Omental fat pad (tissue), 4 donors: ENCODE data around the gene CDK5RAP3. TPM values are rescaled to one million over a fixed set of nuclear protein-coding genes. Genes with fewer than 3 reads are reported as not detected.

Experiments used
- ATAC-seq: fragments of 150-250 bp; one replicate; pipeline ENCODE4 v1.9.1; 2016; ENCODE audit warnings: mild to moderate bottlenecking, moderate library complexity; ENCODE audit not compliant: low FRiP score
- DNase-seq: peaks from one replicate; pipeline ENCODE4 v3.0.0-alpha.2; 2019; ENCODE audit warnings: low spot score
- CTCF ChIP-seq, 3 donors: fragments of 450-650 bp; IDR thresholded peaks; one replicate each; pipeline ENCODE4 v1.5.1; 2016 to 2017; ENCODE audit warnings: antibody characterized with exemption in 3 of 3, mild to moderate bottlenecking in 3 of 3, moderate library complexity in 2 of 3
- total RNA-seq, 4 donors: library from RNA; depleted of rRNA; stranded (reverse); fragments of >200 nt; gene quantifications; one replicate each; pipeline ENCODE4 v1.1.0, GENCODE V29; 2016

CDK5RAP3 gene
- total RNA-seq, 4 donors from 2014 or later = 72.4 to 156 (median 100) TPM

- ATAC-seq (peak; percentile 75), DNase-seq (no peak)
Observed at GRCh38 chr17:47955497-47956461, 15.1 kb upstream of the CDK5RAP3 start.

GRCh38 chr17:47956791-47957590, 13.9 kb upstream of the CDK5RAP3 start:
- no peak for TF ChIP-seq CTCF (IDR thresholded peaks at IDR 0.05)
- ATAC-seq (no peak), DNase-seq (no peak)

More at GRCh38 chr17:47955497-47956461, 15.1 kb upstream of the CDK5RAP3 start:
- TF ChIP-seq CTCF (IDR thresholded peaks at IDR 0.05) = no peak

- TF ChIP-seq CTCF (IDR thresholded peaks at IDR 0.05) = no peak
- DNase-seq (no peak), ATAC-seq (no peak)
Observed at GRCh38 chr17:47957591-47958490, 13.1 kb upstream of the CDK5RAP3 start, which contains the start of gene PRR15L. TSS of gene PRR15L (minus strand) at chr17:47957883. CDS start at chr17:47953234, 4,649 bp downstream.

- ATAC-seq (no peak), DNase-seq (no peak)
- no peak for TF ChIP-seq CTCF (IDR thresholded peaks at IDR 0.05)
Observed at GRCh38 chr17:47959825-47960655, 10.9 kb upstream of the CDK5RAP3 start.

- DNase-seq = no peak
- TF ChIP-seq CTCF (IDR thresholded peaks at IDR 0.05) = no peak
- no peak for ATAC-seq
Observed at GRCh38 chr17:47961406-47961805, 9.5 kb upstream of the CDK5RAP3 start.
